HS-27A (cell line): Measurements from ENCODE around the gene MOB3C.
"Not testable (repeated sequence)": the region's sequence is repeated elsewhere in the genome, so short reads cannot be mapped to it uniquely, and the experiment has no call there.

Experiments used
- DNase-seq: peaks from one replicate; pipeline ENCODE4 v3.0.0-alpha.2; 2012; ENCODE audit warnings: low read depth, missing footprints

The MOB3C gene

GRCh38 chr1:46616277-46617107, at the start of gene MOB3C:
Gene MOB3C (minus strand): TSS chr1:46616811. CDS start chr1:46613321, 3,490 bp downstream.
- peak; percentile 42 for DNase-seq

- no peak for DNase-seq
Measured at GRCh38 chr1:46665983-46666382, 49.4 kb upstream of the MOB3C start.

- not testable (repeated sequence) for DNase-seq
Measured at GRCh38 chr1:46662919-46663318, 46.3 kb upstream of the MOB3C start.

DNA sequence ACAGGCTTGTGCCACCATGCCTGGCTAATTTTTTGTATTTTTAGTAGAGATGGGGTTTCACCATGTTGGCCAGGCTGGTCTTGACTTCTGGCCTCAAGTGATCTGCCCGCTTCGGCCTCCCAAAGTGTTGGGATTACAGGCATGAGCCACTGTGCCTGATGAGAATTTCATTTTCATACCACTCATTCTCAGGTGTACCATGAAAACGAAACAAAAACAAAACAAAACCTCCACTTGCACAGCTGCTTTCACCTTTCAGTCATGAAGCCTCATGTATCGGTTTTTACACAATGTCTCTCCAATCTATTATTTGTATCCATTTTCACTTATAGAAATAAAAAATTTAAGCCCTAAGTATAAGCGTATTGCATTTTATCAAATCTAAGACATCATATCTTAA, 43.5 kb upstream of the MOB3C start:
- not testable (repeated sequence) for DNase-seq

DNA sequence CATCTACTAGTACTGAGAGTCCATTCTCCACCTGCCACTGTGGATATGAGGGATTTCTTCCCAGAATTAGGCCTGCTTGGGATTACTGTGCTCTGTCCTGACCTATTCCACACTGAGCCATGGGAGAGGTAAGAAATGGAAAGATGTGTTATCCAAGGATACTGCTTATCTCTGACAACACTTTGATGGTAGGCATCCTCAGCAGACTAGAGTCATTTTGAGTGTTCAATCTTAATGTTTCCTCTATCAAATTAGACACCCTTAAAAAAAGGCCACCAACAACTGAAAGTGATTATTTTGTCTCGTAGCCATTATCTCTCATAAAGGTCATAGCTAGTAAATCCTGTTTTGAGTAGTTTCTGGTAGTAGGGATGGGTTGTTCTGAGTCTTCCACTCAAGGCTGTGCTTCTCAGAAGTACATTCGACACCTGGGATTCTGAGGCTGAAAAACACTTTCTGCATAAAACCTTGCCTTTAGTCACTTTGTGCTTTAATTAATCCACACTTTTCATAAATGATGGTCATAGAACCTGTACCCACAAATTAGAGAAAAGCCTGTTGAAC, 42.8 kb upstream of the MOB3C start:
- DNase-seq = no peak

- DNase-seq = no peak
Measured at GRCh38 chr1:46657775-46658174, 41.2 kb upstream of the MOB3C start.

- DNase-seq = no peak
Measured at GRCh38 chr1:46656643-46657042, 40.0 kb upstream of the MOB3C start.

DNA sequence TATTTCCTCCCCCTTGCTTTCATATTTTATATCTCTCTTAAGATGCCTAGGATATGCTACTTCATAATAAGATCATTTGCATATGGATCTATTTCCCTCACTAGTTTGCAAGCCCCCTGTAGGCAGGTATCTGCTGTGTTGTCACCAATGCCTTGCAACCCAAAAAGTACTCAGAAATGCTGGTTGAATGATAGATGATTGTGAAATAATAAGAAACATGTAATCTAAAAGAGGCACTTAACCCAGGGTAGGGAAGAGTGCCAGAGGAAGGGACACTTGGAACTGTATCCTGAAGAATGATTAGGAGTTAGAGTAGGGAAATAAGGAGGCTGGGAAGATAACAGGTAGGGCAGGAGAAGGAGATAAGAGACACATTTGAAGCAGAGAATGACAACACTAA, 39.2 kb upstream of the MOB3C start:
- no peak for DNase-seq

DNA sequence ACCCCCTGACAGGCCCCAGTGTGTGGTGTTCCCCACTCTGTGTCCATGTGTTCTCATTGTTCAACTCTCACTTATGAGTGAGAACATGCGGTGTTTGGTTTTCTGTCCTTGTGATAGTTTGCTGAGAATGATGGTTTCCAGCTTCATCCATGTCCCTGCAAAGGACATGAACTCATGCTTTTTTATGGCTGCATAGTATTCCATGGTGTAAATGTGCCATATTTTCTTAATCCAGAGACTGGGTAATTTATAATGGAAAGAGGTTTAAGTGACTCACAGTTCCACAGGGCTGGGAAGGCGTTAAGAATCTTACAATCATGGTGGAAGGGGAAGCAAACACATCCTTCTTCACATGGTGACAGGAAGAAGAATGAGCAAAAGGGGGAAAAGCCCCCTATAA, 38.1 kb upstream of the MOB3C start:
- not testable (repeated sequence) for DNase-seq

- DNase-seq = no peak
Measured at GRCh38 chr1:46654012-46654411, 37.4 kb upstream of the MOB3C start.

DNA sequence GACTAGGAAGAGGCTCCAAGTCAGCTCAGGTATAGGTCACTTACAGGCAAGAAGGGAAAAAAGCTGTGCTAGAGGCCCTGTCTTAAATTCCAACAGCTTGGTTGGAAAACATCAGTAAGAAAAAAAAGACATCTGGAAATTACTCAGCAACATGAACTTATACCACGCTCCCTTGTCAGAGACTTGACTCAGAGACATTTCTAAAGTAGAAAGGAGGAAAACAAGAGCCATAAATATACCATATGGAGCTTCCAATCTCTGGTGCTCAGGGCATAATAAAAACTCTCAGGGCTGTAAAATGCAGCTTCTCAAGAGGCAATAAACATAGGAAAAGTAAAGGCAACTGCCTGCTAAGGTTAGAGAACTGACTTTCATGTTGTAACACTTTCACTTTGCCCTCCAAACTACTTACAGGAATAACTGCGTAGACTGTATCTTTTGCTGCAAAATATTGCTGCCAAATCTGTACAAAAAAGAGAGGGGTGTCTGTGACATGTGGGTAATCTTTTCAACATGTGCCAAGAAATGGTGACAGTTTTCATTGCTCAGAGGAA, 36.9 kb upstream of the MOB3C start:
- DNase-seq = no peak

GRCh38 chr1:46652321-46653100, 35.9 kb upstream of the MOB3C start:
- DNase-seq = no peak

DNA sequence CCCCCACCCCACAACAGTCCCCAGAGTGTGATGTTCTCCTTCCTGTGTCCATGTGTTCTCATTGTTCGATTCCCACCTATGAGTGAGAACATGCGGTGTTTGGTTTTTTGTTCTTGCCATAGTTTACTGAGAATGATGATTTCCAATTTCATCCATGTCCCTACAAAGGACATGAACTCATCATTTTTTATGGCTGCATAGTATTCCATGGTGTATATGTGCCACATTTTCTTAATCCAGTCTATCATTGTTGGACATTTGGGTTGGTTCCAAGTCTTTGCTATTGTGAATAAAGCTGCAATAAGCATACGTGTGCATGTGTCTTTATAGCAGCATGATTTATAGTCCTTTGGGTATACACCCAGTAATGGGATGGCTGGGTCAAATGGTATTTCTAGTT, 34.5 kb upstream of the MOB3C start:
- not testable (repeated sequence) for DNase-seq

DNA sequence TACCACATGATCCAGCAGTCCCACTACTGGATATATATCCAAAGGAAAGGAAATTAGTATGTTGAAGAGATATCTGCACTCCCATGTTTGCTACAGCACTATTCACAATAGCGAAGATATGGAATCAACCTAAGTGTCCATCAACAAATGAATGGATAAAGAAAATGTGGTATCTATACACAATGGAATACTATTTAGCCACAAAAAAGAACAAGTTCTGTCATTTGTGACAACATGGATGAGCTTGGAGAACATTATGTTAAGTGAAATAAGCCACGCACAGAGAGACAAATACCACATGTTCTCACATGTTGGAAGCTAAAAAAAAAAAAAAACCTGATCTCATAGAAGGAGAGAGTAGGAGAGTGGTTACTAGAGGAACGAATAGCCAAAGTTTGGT, 33.9 kb upstream of the MOB3C start:
- DNase-seq = no peak

- no peak for DNase-seq
Measured at GRCh38 chr1:46649764-46650163, 33.2 kb upstream of the MOB3C start.

GRCh38 chr1:46647611-46648010, 31.0 kb upstream of the MOB3C start:
- DNase-seq = no peak

DNA sequence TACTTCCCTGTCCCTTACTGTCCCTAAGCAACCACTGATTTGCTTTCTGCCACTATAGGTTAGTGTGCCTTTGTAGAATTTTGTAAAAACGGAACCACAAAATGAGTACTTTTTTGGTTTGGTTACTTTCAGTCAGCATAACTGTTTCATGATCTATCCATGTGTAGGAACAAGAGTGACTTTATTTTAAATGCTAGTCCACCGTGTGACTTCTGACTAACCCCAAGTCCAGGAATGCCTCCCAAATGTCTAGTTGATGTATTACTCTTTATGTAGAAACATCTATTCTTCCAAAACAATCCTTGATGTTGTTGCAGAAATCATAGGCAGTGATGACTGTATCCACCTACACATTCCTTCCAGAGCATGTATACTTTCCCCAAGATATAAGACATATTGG, 30.2 kb upstream of the MOB3C start:
- DNase-seq = no peak

DNA sequence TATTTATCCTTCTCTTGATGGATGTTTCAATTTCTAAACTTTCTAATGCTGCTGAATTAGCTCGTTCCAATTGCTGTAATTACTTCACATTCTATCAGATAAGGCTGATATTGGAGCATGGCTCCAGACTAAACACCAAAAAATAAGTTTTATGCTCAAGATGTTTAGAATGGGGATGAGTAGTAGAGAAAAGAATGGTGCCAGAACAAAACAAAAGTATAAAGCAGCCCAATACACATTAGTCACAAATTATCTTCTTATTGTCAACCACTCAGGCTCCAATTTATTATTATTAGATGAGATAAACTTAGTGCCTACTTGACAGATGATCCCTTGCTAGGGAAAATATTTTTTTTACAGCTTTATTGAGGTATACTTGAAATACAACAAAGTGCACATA, 29.7 kb upstream of the MOB3C start:
- no peak for DNase-seq

GRCh38 chr1:46645815-46646214, 29.2 kb upstream of the MOB3C start:
- DNase-seq = no peak

GRCh38 chr1:46643368-46643775, 26.8 kb upstream of the MOB3C start:
- peak; percentile 36 for DNase-seq

- no peak for DNase-seq
Measured at GRCh38 chr1:46642115-46642680, 25.6 kb upstream of the MOB3C start.

GRCh38 chr1:46639547-46639946, 22.9 kb upstream of the MOB3C start:
- no peak for DNase-seq
